IMR-90 (cell line): ENCODE measurements around the gene ABHD3. TPM values are rescaled to one million over a fixed set of nuclear protein-coding genes. Genes with fewer than 3 reads are reported as not detected.
A peak's percentile ranks its signal among the peaks of the same experiment; 100 is the strongest.

ENCODE experiments used
- ATAC-seq: fragments of 200-7000 bp; cut with Tn5 transposase; 2 replicates; pipeline ENCODE4 v1.9.1; 2020; ENCODE audit warnings: low read depth, mild to moderate bottlenecking, moderate library complexity
- BruUV-seq: library from RNA; stranded (reverse); fragments of 400-500 nt; replicated peaks from 2 replicates; lab custom pipeline; 2021; lab: Mats Ljungman, UMichigan
- CTCF ChIA-PET: fragments of 300-600 bp; formaldehyde crosslinking; extraction: SDS; loops from one replicate; lab custom pipeline; 2021; ENCODE audit warnings: antibody characterized with exemption; lab: Yijun Ruan, JAX
- POLR2A ChIA-PET: fragments of 300-600 bp; sonication (Branson Sonifier 250); formaldehyde crosslinking; loops from one replicate; lab custom pipeline; 2022; ENCODE audit warnings: antibody characterized with exemption; ENCODE audit not compliant: unreplicated experiment; lab: Charles Lee
- DNase-seq: peaks from one replicate; pipeline ENCODE4 v3.0.0; 2013
- H2AFZ ChIP-seq: replicated peaks from 2 replicates; pipeline ENCODE3; 2013; ENCODE audit warnings: low read length, mild to moderate bottlenecking; ENCODE audit not compliant: poor library complexity
- H2AK5ac ChIP-seq: 2 replicates; pipeline ENCODE4 v1.6.1; 2013; ENCODE audit warnings: low read depth, low read length, inconsistent platforms
- H2AK9ac ChIP-seq: replicated peaks from 2 replicates; pipeline ENCODE3; 2013; ENCODE audit warnings: mild to moderate bottlenecking, low read depth, low read length, moderate library complexity; ENCODE audit not compliant: poor library complexity
- H2BK120ac ChIP-seq: 2 replicates; pipeline ENCODE4 v1.6.1; 2013; ENCODE audit warnings: low read depth, low read length, inconsistent platforms
- H2BK15ac ChIP-seq: 3 replicates; pipeline ENCODE4 v1.6.1; 2013; ENCODE audit warnings: low read depth, low read length, inconsistent platforms
- H2BK20ac ChIP-seq: 2 replicates; pipeline ENCODE4 v1.6.1; 2013; ENCODE audit warnings: low read depth, mild to moderate bottlenecking, inconsistent platforms, low read length, moderate library complexity
- H2BK5ac ChIP-seq: 2 replicates; pipeline ENCODE4 v1.6.1; 2013; ENCODE audit warnings: mild to moderate bottlenecking, low read depth, low read length, inconsistent platforms; ENCODE audit not compliant: poor library complexity, severe bottlenecking
- H3K14ac ChIP-seq: replicated peaks from 2 replicates; pipeline ENCODE4 v1.6.1; 2013; ENCODE audit warnings: low read depth, low read length, inconsistent platforms
- H3K18ac ChIP-seq: 2 replicates; pipeline ENCODE4 v1.6.1; 2013; ENCODE audit warnings: low read depth, low read length, control low read depth
- H3K23ac ChIP-seq: 2 replicates; pipeline ENCODE4 v1.6.1; 2013; ENCODE audit warnings: low read depth, low read length, inconsistent platforms
- H3K27ac ChIP-seq: 2 replicates; pipeline ENCODE4 v1.5.1; 2013; ENCODE audit warnings: mild to moderate bottlenecking, control low read depth, low read length; ENCODE audit not compliant: insufficient read depth
- H3K27me3 ChIP-seq: 2 replicates; pipeline ENCODE4 v1.6.1; 2013; ENCODE audit warnings: low read length; ENCODE audit not compliant: control insufficient read depth, insufficient read depth
- H3K36me3 ChIP-seq: 2 replicates; pipeline ENCODE4 v1.6.1; 2013; ENCODE audit warnings: low read length, mixed read lengths; ENCODE audit not compliant: control insufficient read depth, insufficient read depth
- H3K4ac ChIP-seq: 2 replicates; pipeline ENCODE4 v1.6.1; 2013; ENCODE audit warnings: low read depth, low read length, inconsistent platforms
- H3K4me1 ChIP-seq: 2 replicates; pipeline ENCODE4 v1.6.1; 2013; ENCODE audit warnings: low read length, mixed read lengths; ENCODE audit not compliant: control insufficient read depth, insufficient read depth
- H3K4me2 ChIP-seq: 2 replicates; pipeline ENCODE4 v1.6.1; 2013; ENCODE audit warnings: low read depth, mild to moderate bottlenecking, control low read depth, low read length, moderate library complexity
- H3K4me3 ChIP-seq: 2 replicates; pipeline ENCODE4 v1.5.1; 2013; ENCODE audit warnings: low read depth, mild to moderate bottlenecking, control low read depth, low read length, moderate library complexity; ENCODE audit not compliant: insufficient read depth
- H3K56ac ChIP-seq: 2 replicates; pipeline ENCODE4 v1.6.1; 2013; ENCODE audit warnings: low read length, inconsistent platforms; ENCODE audit not compliant: insufficient read depth; ENCODE audit errors: extremely low read depth
- H3K79me1 ChIP-seq, 2 experiments: 2 replicates each; pipeline ENCODE4 v1.6.1; 2013; ENCODE audit warnings: low read length in 2 of 2, inconsistent platforms in 1 of 2, low read depth in 1 of 2
- H3K9ac ChIP-seq: 2 replicates; pipeline ENCODE4 v1.6.1; 2013; ENCODE audit warnings: low read depth, low read length, control low read depth
- H3K9me1 ChIP-seq: 2 replicates; pipeline ENCODE4 v1.6.1; 2013; ENCODE audit warnings: low read length, inconsistent platforms; ENCODE audit not compliant: insufficient read depth
- H3K9me3 ChIP-seq: 2 replicates; pipeline ENCODE4 v1.6.1; 2013; ENCODE audit warnings: low read length; ENCODE audit not compliant: control insufficient read depth, insufficient read depth
- H4K20me1 ChIP-seq: 2 replicates; pipeline ENCODE4 v1.6.1; 2013; ENCODE audit warnings: low read length, inconsistent platforms; ENCODE audit not compliant: insufficient read depth
- H4K5ac ChIP-seq: 2 replicates; pipeline ENCODE4 v1.6.1; 2013; ENCODE audit warnings: mild to moderate bottlenecking, low read depth, low read length, control low read depth
- H4K8ac ChIP-seq, 2 experiments: 2 replicates each; pipeline ENCODE4 v1.6.1; 2013; ENCODE audit warnings: low read depth in 2 of 2, low read length in 2 of 2, control low read depth in 1 of 2, inconsistent platforms in 1 of 2
- H4K91ac ChIP-seq: 2 replicates; pipeline ENCODE4 v1.6.1; 2013; ENCODE audit warnings: low read depth, low read length, inconsistent platforms; ENCODE audit not compliant: insufficient read depth
- MAFK ChIP-seq: IDR thresholded peaks from 2 replicates; pipeline ENCODE4 v1.6.1; 2012; ENCODE audit warnings: low read depth, low read length, improper control_type of control experiment
- MAZ ChIP-seq: IDR thresholded peaks from 2 replicates; pipeline ENCODE4 v1.6.1; 2012; ENCODE audit warnings: low read depth, mild to moderate bottlenecking, low read length, improper control_type of control experiment, moderate library complexity, borderline replicate concordance
- WGBS, 2 experiments: methylation state at CpG; one replicate each; pipeline versions ENCODE4 v1.1.5 to v1.1.7; 2013; ENCODE audit warnings: missing lambda C conversion rate in 2 of 2; ENCODE audit not compliant: insufficient read length in 1 of 2; ENCODE audit errors: extremely low coverage in 2 of 2; 5-methylcytosine and 5-hydroxymethylcytosine counted together
- dilution Hi-C: fragments of 300-500 bp; cut with HindIII; formaldehyde crosslinking; loops from one replicate; pipeline ENCODE4 v1.14.3; 2018; ENCODE audit warnings: low sequenced_read_pairs; ENCODE audit not compliant: unreplicated experiment
- in situ Hi-C: fragments of 300-500 bp; cut with MboI; formaldehyde crosslinking; loops from 3 replicates; pipeline ENCODE4 v1.14.3; 2019; ENCODE audit warnings: low sequenced_read_pairs, inconsistent platforms, mixed read lengths
- intact Hi-C: fragments of 100-400 bp; cut with micrococcal nuclease; formaldehyde crosslinking; loops from 2 replicates; pipeline ENCODE4 v1.10.0; 2022
- polyA plus RNA-seq, 3 experiments: library from polyadenylated mRNA; depleted of rRNA; stranded (reverse); fragments of >200 nt; gene quantifications; 2 replicates each; pipeline ENCODE4 v1.2.3, GENCODE V29; 2012; ENCODE audit warnings: low replicate concordance in 1 of 3
- total RNA-seq: library from RNA; depleted of rRNA; stranded (reverse); fragments of >200 nt; gene quantifications from 2 replicates; pipeline ENCODE4 v1.2.3, GENCODE V29; 2012

Gene ABHD3
- total and polyA plus RNA-seq, 2 of the 4 experiments (the other 2 are of a cell fraction), result 4.5 to 5.5 TPM

DNA sequence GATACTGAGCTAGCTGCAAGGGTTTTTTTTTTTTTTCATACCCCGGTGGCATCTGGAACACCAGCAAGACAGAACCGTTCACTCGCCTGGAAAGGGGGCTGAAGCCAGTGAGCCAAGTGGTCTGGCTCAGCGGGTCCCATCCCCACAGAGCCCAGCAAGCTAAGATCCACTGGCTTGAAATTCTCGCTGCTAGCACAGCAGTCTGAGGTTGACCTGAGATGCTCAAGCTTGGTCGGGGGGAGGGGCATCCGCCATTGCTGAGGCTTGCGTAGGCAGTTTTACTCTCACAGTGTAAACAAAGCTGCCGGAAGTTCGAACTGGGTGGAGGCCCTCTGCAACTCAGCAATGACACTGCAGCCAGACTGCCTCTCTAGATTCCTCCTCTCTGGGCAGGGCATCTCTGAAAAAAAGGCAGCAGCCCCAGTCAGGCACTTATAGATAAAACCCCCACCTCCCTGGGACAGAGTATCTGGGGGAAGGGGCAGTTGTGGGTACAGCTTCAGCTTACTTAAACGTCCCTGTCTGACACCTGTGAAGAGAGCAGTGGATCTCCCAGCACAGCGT, 31.0 kb upstream of the ABHD3 start:
- H3K18ac ChIP-seq, result no peak overlapping the region
- CTCF ChIA-PET, result interaction anchor here (0.6 kb wide), 1 partner anchor 740 kb away, joined by 4 read pairs; no protein-coding TSS in a partner anchor
- no peak overlapping the region for H3K23ac ChIP-seq
- peak overlapping the region; percentile 67 for H3K4ac ChIP-seq
- BruUV-seq, result no TSS peak
- POLR2A ChIA-PET, result no interaction called here
- DNase-seq, result peak; percentile 73
- 40% methylated on average over 3 of the region's 12 CpGs; no CpG with 5 or more reads in 1 of the 2 experiments for WGBS, 2 experiments
- H2AK9ac ChIP-seq, result no peak overlapping the region
- intact Hi-C loops (no loop called here), in situ Hi-C loops (no loop called here), dilution Hi-C loops (no loop called here)
- peak overlapping the region; percentile 33; the same call in 1 of the 2 replicates for H2AK5ac ChIP-seq
- TF ChIP-seq MAZ (no peak), MAFK (peak; percentile 38; the same call in 1 of the 2 replicates)
- peak overlapping the region; percentile 3 to 89 for H4K8ac ChIP-seq
- no peaks in the 10 kb centered on the region for H3K79me1 ChIP-seq
- peak overlapping the region; percentile 12; the same call in 1 of the 2 replicates for H3K27ac ChIP-seq
- H2BK120ac ChIP-seq, result peak overlapping the region; percentile 35
- H3K4me1 ChIP-seq, result peaks cover 4% of the 10 kb centered on the region
- H4K20me1 ChIP-seq, result no peaks in the 10 kb centered on the region
- H2AFZ ChIP-seq, result peak overlapping the region; percentile 85
- no peak overlapping the region; the same call in 1 of the 2 replicates for H3K56ac ChIP-seq
- peak; percentile 12; the same call in 1 of the 2 replicates for ATAC-seq
- H2BK15ac ChIP-seq, result no peak overlapping the region; the same call in 2 of the 3 replicates
- H3K9me1 ChIP-seq, result no peaks in the 10 kb centered on the region
- H2BK20ac ChIP-seq, result no peak overlapping the region; the same call in 1 of the 2 replicates
- H4K91ac ChIP-seq, result peak overlapping the region; percentile 65
- H3K9ac ChIP-seq, result no peak overlapping the region
- peak overlapping the region; percentile 40 for H4K5ac ChIP-seq
- no peak overlapping the region for H3K4me3 ChIP-seq
- H3K27me3 ChIP-seq, result no peaks in the 10 kb centered on the region
- no peaks in the 10 kb centered on the region for H3K9me3 ChIP-seq
- H3K36me3 ChIP-seq, result no peaks in the 10 kb centered on the region
- H3K4me2 ChIP-seq, result 0 out of 2 replicates have a peak overlapping the region, but pooled peaks have one; percentile 4
- peak overlapping the region; percentile 31; the same call in 1 of the 2 replicates for H3K14ac ChIP-seq
- no peak overlapping the region for H2BK5ac ChIP-seq
